ENCODE results near the gene RAB3GAP1.
"Not testable (repeated sequence)": the region's sequence is repeated elsewhere in the genome, so short reads cannot be mapped to it uniquely, and the experiment has no call there.

RAB3GAP1 gene

DNA sequence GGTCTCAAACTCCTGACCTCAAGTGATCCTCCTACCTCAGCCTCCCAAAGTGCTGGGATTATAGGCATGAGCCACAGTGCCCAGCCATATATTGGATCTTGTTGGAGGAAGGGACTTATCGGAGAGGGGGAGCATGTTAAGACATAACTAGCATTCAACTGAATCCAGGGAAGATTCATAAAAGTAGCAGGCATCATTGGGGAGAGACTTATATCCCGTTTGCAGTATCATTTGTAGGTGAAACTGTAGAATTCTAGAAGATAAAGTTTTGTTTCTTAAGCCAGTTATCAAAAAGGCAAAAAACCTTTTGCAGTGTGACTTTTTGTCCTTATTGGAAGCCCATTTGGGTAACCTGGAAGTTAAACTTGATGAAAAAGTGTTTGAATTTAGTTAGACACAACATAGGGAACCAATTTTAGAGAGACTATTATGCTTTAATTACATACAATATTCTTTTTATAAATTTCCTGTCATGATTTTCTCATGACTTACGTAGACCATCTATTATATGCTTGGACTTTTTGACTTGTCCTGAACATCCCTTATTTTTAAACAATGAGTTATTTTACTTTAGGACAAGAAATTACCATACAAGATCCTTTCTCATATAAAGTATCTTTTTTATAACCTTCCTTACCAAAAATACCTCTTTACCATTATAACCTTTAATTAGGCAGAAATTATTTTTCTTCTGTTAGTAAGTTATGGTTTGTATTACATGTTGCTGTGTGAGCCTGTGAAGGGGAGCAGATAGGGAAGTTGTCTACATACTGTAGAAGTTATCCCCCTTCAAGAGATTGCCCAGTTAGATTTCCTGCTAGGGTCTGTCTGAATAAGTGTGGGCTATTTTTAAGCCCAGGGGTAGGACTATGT is 20.3 kb downstream of the RAB3GAP1 start:
- TF ChIP-seq, protein P1, sequence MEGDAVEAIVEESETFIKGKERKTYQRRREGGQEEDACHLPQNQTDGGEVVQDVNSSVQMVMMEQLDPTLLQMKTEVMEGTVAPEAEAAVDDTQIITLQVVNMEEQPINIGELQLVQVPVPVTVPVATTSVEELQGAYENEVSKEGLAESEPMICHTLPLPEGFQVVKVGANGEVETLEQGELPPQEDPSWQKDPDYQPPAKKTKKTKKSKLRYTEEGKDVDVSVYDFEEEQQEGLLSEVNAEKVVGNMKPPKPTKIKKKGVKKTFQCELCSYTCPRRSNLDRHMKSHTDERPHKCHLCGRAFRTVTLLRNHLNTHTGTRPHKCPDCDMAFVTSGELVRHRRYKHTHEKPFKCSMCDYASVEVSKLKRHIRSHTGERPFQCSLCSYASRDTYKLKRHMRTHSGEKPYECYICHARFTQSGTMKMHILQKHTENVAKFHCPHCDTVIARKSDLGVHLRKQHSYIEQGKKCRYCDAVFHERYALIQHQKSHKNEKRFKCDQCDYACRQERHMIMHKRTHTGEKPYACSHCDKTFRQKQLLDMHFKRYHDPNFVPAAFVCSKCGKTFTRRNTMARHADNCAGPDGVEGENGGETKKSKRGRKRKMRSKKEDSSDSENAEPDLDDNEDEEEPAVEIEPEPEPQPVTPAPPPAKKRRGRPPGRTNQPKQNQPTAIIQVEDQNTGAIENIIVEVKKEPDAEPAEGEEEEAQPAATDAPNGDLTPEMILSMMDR (IDR thresholded peaks at IDR 0.05; ENCODE audit: low read depth, low read length, missing control alignments) = no peak
- no peak overlapping the region for H3K4me3 ChIP-seq (ENCODE audit: low read depth, low read length)
- DNase-seq (ENCODE audit: low read depth) = no peak

DNA sequence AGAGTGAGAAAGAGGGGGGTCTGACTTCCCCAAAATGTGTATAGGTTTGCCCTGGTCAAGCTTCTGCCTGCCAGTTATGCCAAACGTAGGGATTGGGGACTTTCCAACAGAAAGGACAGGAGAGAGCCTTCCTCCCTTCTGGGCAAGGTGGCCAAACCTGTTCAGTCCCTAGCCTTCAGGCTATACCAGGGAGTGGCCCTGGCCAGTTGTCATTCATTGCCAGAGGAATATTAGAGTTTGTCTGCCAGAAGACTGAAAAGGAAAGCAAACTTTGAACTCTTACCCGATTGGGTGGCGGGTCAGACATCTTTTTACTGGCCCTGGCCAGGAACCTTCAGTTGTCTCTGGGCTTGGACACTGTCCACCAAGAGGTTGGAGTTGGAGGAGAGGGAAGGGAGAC is 22.1 kb downstream of the RAB3GAP1 start:
- TF ChIP-seq, protein P1 (IDR thresholded peaks at IDR 0.05; ENCODE audit: low read depth, low read length, missing control alignments) = no peak
- DNase-seq (ENCODE audit: low read depth) = no peak
- H3K4me3 ChIP-seq (ENCODE audit: low read depth, low read length) = no peak overlapping the region

DNA sequence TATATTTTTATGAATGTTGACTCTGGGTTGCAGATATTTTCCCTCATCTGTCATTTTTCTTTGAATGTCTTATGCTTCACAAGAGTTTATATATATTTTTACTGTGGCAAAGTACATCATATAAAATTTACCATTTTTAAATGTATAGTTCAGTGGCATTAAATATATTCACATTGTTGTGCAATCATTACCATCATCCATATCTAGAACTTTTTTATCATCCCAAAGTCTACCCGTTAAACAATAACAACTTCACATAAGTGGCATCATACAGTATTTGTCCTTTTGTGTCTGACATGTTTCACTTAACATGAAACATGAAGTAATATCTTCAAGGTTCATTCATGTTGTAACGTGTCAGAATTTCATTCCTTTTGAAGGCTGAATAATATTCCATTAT is 24.5 kb downstream of the RAB3GAP1 start:
- DNase-seq (ENCODE audit: low read depth) = no peak
- TF ChIP-seq, protein P1 (IDR thresholded peaks at IDR 0.05; ENCODE audit: low read depth, low read length, missing control alignments) = no peak
- no peak overlapping the region for H3K4me3 ChIP-seq (ENCODE audit: low read depth, low read length)

DNA sequence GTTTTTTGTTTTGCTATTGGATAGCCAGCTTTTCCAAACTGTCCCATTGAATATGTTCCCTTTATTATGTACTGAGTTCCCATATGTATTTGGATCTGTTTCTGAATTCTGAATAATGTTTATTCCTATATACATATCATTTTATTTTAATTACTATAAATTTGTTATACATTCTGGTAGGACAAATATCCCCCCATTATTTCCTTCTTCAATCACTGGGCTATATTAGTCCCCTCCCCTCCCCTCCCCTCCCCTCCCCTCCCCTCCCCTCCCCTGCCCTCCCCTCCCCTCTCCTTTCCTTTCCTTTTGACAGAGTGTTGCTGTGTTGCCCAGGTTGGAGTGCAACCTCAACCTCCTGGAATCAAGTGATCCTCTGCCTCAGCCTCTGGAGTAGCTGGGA is 26.3 kb downstream of the RAB3GAP1 start:
- TF ChIP-seq, protein P1 (IDR thresholded peaks at IDR 0.05; ENCODE audit: low read depth, low read length, missing control alignments) = no peak
- no peak overlapping the region for H3K4me3 ChIP-seq (ENCODE audit: low read depth, low read length)
- DNase-seq (ENCODE audit: low read depth) = no peak

DNA sequence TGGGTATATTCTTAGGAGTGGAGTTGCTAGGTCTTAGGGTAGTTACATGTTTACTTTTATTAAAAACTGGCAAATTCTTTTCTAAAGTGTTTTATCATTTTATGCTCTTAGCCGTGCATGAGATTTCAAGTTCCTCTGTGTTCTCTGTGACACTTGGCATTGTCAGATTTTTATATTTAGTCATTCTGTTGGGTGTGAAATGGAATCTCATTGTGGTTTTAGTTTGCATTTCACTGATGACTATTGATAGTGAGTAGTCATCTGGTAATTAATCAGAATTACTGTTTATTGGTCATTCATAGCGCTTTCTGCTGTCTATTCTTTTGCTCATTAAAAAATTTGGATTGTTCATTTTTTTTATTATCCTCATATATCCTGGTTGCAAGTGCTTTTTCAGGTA is 34.1 kb downstream of the RAB3GAP1 start:
- TF ChIP-seq, protein P1 (IDR thresholded peaks at IDR 0.05; ENCODE audit: low read depth, low read length, missing control alignments) = no peak
- H3K4me3 ChIP-seq (ENCODE audit: low read depth, low read length) = no peak overlapping the region
- DNase-seq (ENCODE audit: low read depth) = no peak

DNA sequence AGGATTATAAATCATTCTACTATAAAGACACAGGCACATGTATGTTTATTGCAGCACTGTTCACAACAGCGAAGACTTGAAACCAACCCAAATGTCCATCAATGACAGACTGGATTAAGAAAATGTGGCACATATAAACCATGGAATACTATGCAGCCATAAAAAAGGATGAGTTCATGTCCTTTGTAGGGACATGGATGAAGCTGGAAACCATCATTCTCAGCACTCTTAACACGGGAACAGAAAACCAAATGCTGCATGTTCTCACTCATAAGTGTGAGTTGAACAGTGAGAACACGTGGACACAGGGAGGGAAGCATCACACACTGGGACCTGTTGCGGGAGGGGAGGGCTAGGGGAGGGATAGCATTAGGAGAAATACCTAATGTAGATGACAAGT is 37.5 kb downstream of the RAB3GAP1 start:
- DNase-seq (ENCODE audit: low read depth); H3K4me3 ChIP-seq (ENCODE audit: low read depth, low read length): not testable (repeated sequence)

DNA sequence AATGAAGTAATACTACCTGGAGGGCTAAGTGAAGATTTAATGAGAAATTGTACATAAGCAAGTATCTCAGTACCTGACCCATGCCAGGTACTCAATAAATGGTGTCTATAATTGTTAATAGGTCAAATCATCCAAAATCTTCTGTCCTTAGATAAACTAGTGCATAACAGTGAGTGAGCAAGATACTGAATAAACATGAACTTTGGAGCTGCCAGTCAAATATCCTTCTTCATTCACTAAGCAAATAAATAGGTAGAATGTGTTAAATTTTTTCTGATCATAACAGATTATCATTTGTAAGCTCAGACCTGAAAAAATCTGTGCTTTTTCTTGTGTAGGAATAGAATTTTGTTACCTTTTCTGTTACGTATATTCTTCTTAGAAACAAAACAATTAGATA is 39.6 kb downstream of the RAB3GAP1 start:
- H3K4me3 ChIP-seq (ENCODE audit: low read depth, low read length) = no peak overlapping the region

More for the DNA sequence above, 39.6 kb downstream of the RAB3GAP1 start:
- TF ChIP-seq, protein P1 (IDR thresholded peaks at IDR 0.05; ENCODE audit: low read depth, low read length, missing control alignments) = no peak
- no peak for DNase-seq (ENCODE audit: low read depth)
